Kidney epithelial cell (primary cell): Measurements from ENCODE around the gene ANKS1A. TPM values are rescaled to one million over a fixed set of nuclear protein-coding genes. Genes with fewer than 3 reads are reported as not detected.
A peak's percentile ranks its signal among the peaks of the same experiment; 100 is the strongest.

Source experiments
- DNase-seq: peaks from one replicate; pipeline ENCODE4 v3.0.0-alpha.2; 2010; ENCODE audit warnings: low read depth
- H3K27me3 ChIP-seq: 2 replicates; pipeline ENCODE4 v1.6.0; 2011; ENCODE audit warnings: low read length; ENCODE audit not compliant: control insufficient read depth, insufficient read depth
- H3K36me3 ChIP-seq: 2 replicates; pipeline ENCODE4 v1.5.1; 2011; ENCODE audit warnings: low read length; ENCODE audit not compliant: control insufficient read depth, insufficient read depth
- H3K4me3 ChIP-seq: 2 replicates; pipeline ENCODE4 v1.5.1; 2011; ENCODE audit warnings: low read depth, mild to moderate bottlenecking, control low read depth, low read length
- total RNA-seq: library from RNA; depleted of rRNA; stranded (reverse); fragments of >200 nt; gene quantifications from 2 replicates; pipeline ENCODE4 v1.2.3, GENCODE V29; 2015
- TF ChIP-seq, protein P1 (sequence below): IDR thresholded peaks from 2 replicates; pipeline ENCODE4 v1.5.1; 2011; ENCODE audit warnings: mild to moderate bottlenecking, moderate library complexity, low read length, control low read depth, inconsistent platforms; ENCODE audit not compliant: insufficient read depth, poor library complexity, severe bottlenecking

ANKS1A gene
- total RNA-seq, 1 donor from 2014 or later: 20.2 TPM

DNA sequence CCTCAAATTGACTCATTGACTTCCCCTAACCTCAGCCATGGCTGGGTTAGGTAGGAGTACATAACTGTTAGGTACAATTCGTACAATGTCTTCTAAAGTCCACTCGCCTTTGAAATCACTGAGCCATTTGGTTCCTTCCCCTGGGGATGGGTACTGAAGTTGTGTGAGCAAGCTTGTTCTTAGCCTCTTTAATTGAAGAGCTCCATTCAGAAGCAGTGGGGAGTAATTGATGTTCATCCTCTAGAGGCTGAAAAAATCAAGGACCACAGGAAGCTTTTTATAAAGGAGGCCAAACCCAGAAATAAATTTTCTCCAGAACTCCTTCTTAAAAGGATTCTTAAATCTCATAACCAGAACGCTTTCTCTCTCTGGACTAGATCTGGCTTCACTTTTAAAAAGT is 60.6 kb downstream of the ANKS1A start:
- H3K36me3 ChIP-seq: no peaks in the 10 kb centered on the region
- no peak for DNase-seq
- H3K4me3 ChIP-seq: no peak overlapping the region
- no peaks in the 10 kb centered on the region for H3K27me3 ChIP-seq
- TF ChIP-seq, protein P1, sequence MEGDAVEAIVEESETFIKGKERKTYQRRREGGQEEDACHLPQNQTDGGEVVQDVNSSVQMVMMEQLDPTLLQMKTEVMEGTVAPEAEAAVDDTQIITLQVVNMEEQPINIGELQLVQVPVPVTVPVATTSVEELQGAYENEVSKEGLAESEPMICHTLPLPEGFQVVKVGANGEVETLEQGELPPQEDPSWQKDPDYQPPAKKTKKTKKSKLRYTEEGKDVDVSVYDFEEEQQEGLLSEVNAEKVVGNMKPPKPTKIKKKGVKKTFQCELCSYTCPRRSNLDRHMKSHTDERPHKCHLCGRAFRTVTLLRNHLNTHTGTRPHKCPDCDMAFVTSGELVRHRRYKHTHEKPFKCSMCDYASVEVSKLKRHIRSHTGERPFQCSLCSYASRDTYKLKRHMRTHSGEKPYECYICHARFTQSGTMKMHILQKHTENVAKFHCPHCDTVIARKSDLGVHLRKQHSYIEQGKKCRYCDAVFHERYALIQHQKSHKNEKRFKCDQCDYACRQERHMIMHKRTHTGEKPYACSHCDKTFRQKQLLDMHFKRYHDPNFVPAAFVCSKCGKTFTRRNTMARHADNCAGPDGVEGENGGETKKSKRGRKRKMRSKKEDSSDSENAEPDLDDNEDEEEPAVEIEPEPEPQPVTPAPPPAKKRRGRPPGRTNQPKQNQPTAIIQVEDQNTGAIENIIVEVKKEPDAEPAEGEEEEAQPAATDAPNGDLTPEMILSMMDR: no peak

DNA sequence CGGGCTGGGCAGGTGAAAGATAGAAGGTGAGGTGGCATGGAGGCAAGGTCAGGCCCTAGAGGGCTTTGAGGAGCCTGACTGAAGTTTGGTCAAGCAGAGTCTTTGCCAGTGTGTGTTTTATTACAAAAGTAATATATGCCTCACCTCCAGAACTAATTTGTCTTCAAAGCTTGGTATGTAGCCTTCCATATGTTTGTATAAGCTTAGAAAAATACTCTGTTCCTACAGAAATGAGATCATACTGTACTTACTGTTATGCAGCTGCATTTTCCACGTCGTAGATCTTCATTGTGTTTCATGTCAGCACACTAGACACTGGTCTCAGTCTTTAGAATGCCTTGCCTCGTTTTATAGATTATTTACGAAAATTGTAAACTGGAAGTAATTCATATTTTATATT is 61.8 kb downstream of the ANKS1A start:
- H3K36me3 ChIP-seq: no peaks in the 10 kb centered on the region
- no peak overlapping the region for H3K4me3 ChIP-seq
- DNase-seq: no peak
- TF ChIP-seq, protein P1: no peak
- no peaks in the 10 kb centered on the region for H3K27me3 ChIP-seq

DNA sequence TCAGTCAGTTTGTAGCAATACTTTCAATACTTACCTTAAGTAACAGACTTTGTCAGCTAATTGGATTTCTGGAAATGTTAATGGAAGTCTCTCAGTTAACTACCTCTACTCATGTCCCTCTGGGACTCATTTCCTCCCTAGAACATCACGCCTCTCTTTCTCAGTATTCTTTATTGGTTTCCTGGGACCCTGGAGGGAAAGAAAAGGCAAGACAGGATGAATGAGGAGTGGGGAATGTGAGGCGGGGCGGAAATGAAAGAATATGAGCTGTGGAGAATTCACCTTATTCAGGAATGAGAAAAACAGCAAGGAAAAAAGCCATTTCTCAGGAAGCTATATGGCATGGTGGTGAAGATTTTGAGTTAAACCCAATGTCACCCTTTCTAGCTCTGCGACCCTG is 62.7 kb downstream of the ANKS1A start:
- H3K36me3 ChIP-seq: no peaks in the 10 kb centered on the region
- DNase-seq: no peak
- TF ChIP-seq, protein P1: no peak
- H3K4me3 ChIP-seq: no peak overlapping the region
- H3K27me3 ChIP-seq: no peaks in the 10 kb centered on the region

DNA sequence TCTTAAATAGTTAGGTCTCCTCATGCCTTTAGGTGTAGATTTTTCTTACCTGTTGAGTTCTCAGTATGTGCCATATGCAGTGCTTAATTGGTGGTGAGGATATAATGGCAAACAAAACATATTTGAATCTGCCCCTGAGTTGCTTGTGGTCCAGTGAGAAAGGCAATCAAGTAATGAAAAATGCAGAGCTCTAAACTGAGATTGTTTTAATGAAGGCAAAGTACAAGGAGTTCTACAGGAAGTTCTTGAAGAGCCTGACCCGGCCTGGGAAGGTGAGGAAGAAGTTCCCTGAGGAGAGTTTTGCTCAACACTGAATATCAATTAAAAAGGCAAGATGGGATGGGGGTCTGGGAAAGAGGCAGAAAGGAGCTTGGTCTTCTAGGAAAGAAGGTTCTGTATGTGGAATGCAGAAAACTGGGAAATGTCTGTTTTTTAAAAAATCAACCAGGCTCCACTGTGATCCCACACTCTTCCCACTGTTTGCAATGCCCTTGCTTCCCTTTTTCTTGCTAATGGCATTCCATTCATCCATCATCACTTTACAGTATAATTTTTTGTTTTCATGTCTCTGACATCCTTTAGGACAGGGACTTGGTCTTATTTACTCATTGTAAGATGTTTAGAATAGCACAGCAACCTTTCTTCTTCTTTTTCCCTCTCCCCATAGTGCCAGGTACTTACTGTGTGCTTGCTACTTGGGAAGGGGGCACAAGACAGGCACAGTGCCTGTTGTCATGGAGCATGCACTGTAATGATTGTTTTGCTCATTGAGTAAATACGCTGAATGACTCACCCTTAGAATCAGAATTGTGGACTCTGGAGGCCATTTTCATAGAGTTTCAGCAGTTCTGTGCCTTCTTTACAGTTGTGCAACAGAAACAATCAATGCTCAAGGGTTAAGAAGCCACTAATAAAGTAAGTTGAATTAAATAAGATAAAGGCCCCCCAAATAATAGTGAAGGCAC is 64.3 kb downstream of the ANKS1A start:
- Histone ChIP-seq H3K4me3 (no peak overlapping the region), H3K36me3 (no peaks in the 10 kb centered on the region), H3K27me3 (no peaks in the 10 kb centered on the region)
- TF ChIP-seq, protein P1: no peak
- DNase-seq: peak; percentile 31

DNA sequence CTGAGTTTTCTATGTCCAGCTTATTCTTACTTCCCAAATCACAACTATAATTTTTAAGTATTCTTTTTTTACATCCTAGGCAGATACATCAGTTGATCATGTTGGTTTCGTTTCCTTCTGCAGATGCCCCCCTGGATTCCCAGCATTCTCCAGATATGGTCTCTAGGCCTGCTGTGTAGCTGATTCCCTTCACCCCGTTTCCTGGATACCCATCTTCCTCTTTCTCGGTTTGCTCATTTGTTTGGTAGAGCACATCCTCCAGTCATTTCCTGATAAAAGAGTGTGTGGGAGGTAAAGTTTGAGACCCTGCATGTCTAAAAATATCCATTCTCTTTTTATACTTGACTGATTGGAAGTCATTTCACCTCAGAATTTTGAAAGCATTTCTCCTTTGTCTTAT is 66.4 kb downstream of the ANKS1A start:
- Histone ChIP-seq H3K36me3 (no peaks in the 10 kb centered on the region), H3K4me3 (no peak overlapping the region), H3K27me3 (no peaks in the 10 kb centered on the region)
- TF ChIP-seq, protein P1: no peak
- no peak for DNase-seq

DNA sequence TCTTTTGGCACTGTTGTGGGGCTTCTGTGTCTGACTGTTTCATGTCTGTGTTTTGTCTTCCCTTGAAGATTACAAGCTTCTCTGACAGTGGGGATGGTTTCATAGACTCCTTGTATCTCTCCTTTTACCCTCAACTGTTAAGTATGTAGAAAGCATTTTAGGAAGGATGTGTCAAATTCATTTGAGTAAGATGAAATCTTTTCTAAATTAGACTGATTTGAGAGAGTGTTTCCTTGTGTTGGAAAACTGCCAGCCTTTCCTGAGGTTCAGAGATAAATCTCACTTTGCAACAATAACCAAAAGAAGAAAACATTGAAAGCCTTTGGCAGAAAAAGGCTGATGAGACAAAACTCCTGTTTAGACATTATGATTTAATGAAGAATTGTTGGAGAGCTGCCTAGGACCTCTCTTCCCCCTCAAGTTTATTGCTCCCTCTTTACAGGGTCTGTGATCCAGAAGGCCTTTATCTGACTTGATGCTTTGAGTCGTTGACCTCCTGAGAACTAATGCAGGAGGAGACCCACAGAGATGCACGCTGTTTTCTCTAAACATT is 68.3 kb downstream of the ANKS1A start:
- no peak overlapping the region for H3K4me3 ChIP-seq
- no peak for DNase-seq

More for the DNA sequence above, 68.3 kb downstream of the ANKS1A start:
- TF ChIP-seq, protein P1: no peak
- Histone ChIP-seq H3K27me3 (no peaks in the 10 kb centered on the region), H3K36me3 (no peaks in the 10 kb centered on the region)
